Right cardiac atrium (tissue), 5 donors: ENCODE results near the gene WDR31. TPM values are rescaled to one million over a fixed set of nuclear protein-coding genes. Genes with fewer than 3 reads are reported as not detected.
"Not testable (repeated sequence)": the region's sequence is repeated elsewhere in the genome, so short reads cannot be mapped to it uniquely, and the experiment has no call there.

Source experiments
- ATAC-seq, 2 donors: fragments of 200-7000 bp; cut with Tn5 transposase; one replicate each; pipeline versions ENCODE4 v1.8.0 to v1.9.1; 2020; ENCODE audit warnings: moderate library complexity in 2 of 2, mild to moderate bottlenecking in 1 of 2
- DNase-seq, 3 donors: peaks; one replicate each; pipeline ENCODE4 v3.0.0-alpha.2; 2020
- H3K27ac ChIP-seq: one replicate; pipeline ENCODE4 v1.5.1; 2013; ENCODE audit warnings: mild to moderate bottlenecking, low read length, control low read depth, moderate library complexity
- H3K27me3 ChIP-seq: one replicate; pipeline ENCODE4 v1.6.1; 2013; ENCODE audit not compliant: control insufficient read depth, insufficient read depth
- H3K4me1 ChIP-seq: one replicate; pipeline ENCODE4 v1.6.1; 2013; ENCODE audit warnings: low read length; ENCODE audit not compliant: control insufficient read depth, insufficient read depth
- H3K4me3 ChIP-seq: one replicate; pipeline ENCODE4 v1.5.1; 2013; ENCODE audit warnings: low read length, control low read depth
- H3K9me3 ChIP-seq: one replicate; pipeline ENCODE4 v1.6.1; 2013; ENCODE audit warnings: low read length; ENCODE audit not compliant: control insufficient read depth
- WGBS: extraction: QIAGEN DNeasy Blood & Tissue Kit; methylation state at CpG from one replicate; pipeline ENCODE4 v1.1.7; 2013; 5-methylcytosine and 5-hydroxymethylcytosine counted together
- intact Hi-C, 4 donors: fragments of 100-400 bp; cut with DNase I; formaldehyde crosslinking; loops; one replicate each; pipeline versions ENCODE4 v1.11.0 to v1.14.0; 2022 to 2023
- polyA plus RNA-seq: library from polyadenylated mRNA; stranded (reverse); fragments of 200-250 nt; gene quantifications from one replicate; pipeline ENCODE4 v1.2.3, GENCODE V29; 2013
- total RNA-seq, 4 donors: library from RNA; stranded (reverse); fragmentation: NEBNext Ultra II Directional; extraction: Animal tissue kit (Norgen Biotek cat#: 25700); gene quantifications; one replicate each; pipeline ENCODE4 v1.2.1, GENCODE V29; 2021
- donor health status: healthy with polysubstance abuse.
- donor health status: DM: no; HTN: yes; CAD: no.
- donor health status: DM: no; HTN: no; CAD: no.
- donor health status: DM: no; HTN: yes; CAD: no; lungs with severe emphysema.
- donor health status: DM: yes; HTN: yes; CAD: no.

WDR31 gene
- total and polyA plus RNA-seq, 5 donors: 5.4 to 10.1 (median 7.5) TPM

DNA sequence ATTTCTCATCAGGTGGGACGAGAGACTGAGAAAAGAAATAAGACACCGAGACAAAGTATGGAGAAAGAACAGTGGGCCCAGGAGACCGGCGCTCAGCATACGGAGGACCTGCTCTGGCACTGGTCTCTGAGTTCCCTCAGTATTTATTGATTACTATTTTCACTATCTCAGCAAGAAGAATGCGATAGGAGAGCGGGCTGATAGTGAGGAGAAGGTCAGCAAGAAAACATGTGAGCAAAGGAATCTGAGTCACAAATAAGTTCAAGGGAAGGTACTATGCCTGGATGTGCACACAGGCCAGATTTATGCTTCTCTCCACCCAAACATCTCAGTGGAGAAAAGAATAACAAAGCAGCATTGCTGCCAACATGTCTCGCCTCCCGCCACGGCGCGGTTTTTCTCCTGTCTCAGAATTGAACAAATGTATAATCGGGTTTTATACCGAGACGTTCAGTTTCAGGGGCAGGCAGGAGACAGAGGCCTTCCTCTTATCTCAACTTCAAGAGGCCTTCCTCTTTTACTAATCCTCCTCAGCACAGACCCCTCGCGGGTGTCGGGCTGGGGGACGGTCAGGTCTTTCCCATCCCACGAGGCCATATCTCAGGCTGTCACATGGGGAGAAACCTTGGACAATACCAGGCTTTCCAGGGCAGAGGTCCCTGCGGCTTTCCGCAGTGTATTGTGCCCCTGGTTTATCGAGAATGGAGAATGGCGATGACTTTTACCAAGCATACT lies 39.2 kb upstream of the WDR31 start:
- 55% methylated on average over 24 of the region's 24 CpGs for WGBS
- H3K4me3 ChIP-seq, H3K27ac ChIP-seq, intact Hi-C loops, H3K27me3 ChIP-seq, ATAC-seq, DNase-seq, H3K4me1 ChIP-seq, H3K9me3 ChIP-seq: not testable (repeated sequence)

DNA sequence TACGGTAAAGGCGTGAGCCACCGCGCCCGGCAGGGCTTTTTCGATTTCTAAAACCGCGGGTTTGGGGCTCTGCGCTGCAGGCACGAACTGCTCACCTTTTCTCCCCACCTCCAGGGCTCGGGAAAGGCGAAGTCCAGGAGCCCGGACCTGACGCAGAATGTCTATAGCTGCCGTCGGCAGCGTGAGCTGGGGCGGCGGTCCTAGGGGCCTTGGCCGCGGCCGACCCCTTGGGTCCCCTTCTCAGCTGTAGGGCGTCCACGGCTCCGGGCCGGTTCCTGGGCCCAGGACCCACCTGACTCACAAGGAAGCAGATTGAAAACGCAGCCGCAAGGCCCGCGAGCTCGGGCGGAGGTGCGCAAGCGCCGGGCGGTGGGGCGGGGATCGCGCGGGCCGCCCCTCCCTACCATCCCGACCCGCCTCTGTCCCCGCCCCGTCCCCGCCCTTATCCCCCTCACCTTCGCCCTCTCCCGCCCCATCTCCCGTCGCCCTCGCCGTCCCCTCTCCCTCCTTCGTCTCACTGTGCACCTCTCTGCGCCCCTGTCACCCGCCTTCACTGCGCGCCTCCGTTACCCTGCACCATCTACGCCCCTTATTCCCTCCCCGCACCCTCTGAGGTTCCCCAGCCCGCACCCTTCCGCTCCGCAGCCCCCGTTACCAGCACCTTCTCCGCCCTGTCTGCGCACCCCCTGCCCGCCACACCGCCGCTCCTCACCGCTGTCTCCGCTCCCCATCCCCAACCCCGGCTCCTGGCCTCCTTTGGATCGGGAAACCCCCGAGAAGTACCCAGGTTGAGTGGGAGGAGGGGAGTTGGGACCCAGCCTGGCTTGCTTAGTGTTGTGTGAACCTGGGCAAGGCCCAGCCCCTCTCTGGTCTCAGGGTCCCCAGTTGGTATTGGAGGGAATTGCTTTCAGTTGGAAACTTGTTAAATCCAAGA lies 36.8 kb upstream of the WDR31 start, which contains the start of gene HDHD3:
HDHD3 (minus strand) TSS at position 353 of the 934 bp plus-strand sequence. CDS start 2,632 bp downstream, outside the sequence.
- peaks cover 2% of the 10 kb centered on the region for H3K4me1 ChIP-seq
- ATAC-seq (peak; percentile 91 to 96), DNase-seq (peak; percentile 80 to 89 (median 82))
- H3K4me3 ChIP-seq: peak within 1 kb of the TSS; percentile 58
- H3K27me3 ChIP-seq: no peaks in the 10 kb centered on the region
- H3K27ac ChIP-seq: peak within 1 kb of the TSS; percentile 10
- intact Hi-C loops: no loop called here
- 2% methylated on average over 74 of the region's 74 CpGs for WGBS
- no peaks in the 10 kb centered on the region for H3K9me3 ChIP-seq

DNA sequence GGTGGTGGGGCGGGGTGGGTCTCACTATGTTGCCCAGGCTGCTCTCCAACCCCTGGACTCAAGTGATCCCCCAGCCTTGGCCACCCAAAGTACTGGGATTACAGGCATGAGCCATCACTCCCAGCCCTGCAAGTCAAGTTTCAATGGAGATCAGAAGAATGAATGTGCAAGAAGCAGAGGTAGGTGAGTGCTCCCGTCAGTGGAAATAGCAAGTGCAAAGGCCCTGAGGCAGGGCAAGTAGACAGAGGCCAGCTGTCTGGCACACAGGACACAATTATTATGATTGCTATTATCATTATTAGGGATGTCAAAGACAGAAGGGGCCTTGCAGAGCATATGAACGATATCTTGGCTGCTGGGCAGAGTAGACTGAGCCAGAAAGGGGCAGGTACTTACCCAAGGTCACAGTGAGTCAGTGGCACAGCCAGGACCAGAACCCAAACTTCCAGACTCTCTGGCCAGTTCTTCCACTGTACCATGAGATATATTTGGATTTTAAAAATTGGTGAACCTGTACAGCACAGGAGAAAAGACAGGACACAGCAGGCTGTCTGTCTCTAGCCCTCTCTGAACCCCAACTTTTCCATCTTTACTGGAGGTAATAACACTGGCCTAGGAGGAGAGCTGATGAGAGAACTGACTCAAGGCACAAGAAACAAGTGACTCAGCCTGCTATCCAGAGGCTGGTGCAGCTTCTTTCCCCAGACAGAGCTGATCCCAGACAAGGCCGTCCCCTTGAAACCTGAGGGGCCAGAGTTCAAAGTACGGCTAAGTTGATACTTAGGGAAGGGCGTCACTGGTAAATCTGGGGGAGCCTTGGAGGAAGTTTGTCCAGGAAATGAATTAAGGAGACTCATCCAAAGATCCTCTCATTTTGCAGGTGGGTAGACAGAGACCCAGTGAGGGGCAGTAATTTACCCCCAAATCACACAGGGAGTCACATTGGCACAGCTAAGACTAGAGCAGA lies 35.3 kb upstream of the WDR31 start:
- Histone ChIP-seq H3K4me3 (no peak overlapping the region), H3K9me3 (no peaks in the 10 kb centered on the region), H3K27me3 (no peaks in the 10 kb centered on the region), H3K27ac (no peak overlapping the region), H3K4me1 (peaks cover 2% of the 10 kb centered on the region)
- 90% methylated on average over 6 of the region's 6 CpGs for WGBS
- DNase-seq (no peak), ATAC-seq (no peak)
- intact Hi-C loops: no loop called here

DNA sequence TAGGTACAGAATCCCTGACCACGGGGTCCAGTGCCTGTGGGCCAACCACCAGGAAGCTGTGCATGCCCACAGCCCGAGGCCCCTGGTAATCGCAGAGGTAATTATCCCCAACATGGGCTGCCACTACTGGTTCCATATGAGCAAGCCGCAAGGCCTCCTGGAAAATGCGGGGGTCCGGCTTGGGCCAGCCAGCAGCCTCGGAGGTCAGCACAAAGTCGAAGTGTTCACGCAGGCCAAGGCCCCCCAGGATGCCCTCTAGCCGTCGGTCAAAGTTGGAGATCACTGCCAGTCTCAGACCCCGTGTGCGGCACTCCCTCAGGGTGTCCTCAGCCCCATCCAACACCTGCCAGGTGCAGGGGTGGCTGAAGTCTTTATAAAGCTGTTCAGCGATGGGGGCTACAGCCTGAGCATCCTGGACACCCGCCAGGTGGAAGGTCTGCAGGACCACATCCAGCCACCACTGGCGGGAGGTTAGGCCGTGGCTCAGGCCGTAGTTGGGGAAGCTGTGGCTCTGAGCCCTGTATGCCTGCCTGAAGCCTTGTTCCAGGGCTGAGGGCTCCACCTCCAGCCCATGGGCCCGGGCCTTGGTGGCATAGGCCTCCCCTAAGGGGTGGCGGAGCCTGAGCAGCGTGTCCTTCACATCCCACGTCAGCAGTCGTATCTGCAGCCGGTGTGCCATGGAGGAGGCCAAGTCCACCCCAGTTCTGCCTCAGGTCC lies 33.8 kb upstream of the WDR31 start:
- ATAC-seq (peak in 1 of 2 donors; percentile 5), DNase-seq (no peak)
- no peak overlapping the region for H3K4me3 ChIP-seq
- H3K9me3 ChIP-seq: no peaks in the 10 kb centered on the region
- intact Hi-C loops: no loop called here
- H3K27me3 ChIP-seq: no peaks in the 10 kb centered on the region
- H3K4me1 ChIP-seq: peaks cover 2% of the 10 kb centered on the region
- WGBS: 90% methylated on average over 24 of the region's 24 CpGs
- no peak overlapping the region for H3K27ac ChIP-seq

DNA sequence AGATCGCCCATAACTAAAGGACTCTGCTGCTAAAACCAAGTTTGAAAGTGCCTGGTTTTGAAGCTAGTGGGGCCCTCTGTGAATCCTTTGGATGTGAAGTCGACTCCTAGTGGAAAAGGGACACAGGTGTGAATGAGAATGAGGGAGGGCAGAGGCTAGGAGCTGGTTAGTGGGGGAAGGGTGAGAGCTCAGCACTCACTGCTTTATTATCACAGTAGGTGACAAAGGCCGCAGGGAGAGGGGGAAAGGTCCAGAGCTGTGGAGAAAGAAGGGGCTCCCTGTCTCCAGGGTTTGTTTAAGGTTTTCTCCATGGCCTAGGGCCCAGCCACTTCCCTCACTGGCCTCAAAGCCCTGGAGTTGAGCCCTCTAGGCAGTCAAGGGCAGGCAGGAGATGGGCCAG lies 33.2 kb upstream of the WDR31 start:
- 59% methylated on average over 3 of the region's 3 CpGs for WGBS
- Histone ChIP-seq H3K4me1 (peaks cover 2% of the 10 kb centered on the region), H3K27ac (no peak overlapping the region), H3K4me3 (no peak overlapping the region), H3K9me3 (no peaks in the 10 kb centered on the region), H3K27me3 (no peaks in the 10 kb centered on the region)
- ATAC-seq: no peak
- intact Hi-C loops: no loop called here
- DNase-seq: no peak

DNA sequence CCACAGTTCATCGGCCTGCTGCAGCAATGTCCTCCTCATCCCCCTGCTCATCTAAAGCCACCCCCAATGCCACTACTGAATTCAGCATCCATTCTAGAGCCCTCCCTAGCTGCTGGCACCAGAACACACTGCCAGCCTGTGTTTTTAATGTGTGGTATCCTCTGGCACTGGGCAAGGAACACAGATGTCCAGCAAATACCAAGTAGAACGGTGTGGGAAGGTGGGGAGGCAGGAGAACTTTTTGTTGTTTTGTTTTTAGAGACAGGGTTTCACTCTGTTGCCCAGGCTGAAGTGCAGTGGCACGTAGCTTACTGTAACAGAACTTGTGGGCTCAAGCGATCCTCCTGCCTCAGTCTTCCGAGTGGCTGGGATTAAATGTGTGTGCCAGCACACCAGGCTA lies 32.0 kb upstream of the WDR31 start:
- Histone ChIP-seq H3K9me3 (no peaks in the 10 kb centered on the region), H3K4me3 (no peak overlapping the region), H3K27ac (no peak overlapping the region), H3K27me3 (no peaks in the 10 kb centered on the region), H3K4me1 (peaks cover 2% of the 10 kb centered on the region)
- intact Hi-C loops: no loop called here
- ATAC-seq (no peak), DNase-seq (no peak)
- 87% methylated on average over 5 of the region's 5 CpGs for WGBS

DNA sequence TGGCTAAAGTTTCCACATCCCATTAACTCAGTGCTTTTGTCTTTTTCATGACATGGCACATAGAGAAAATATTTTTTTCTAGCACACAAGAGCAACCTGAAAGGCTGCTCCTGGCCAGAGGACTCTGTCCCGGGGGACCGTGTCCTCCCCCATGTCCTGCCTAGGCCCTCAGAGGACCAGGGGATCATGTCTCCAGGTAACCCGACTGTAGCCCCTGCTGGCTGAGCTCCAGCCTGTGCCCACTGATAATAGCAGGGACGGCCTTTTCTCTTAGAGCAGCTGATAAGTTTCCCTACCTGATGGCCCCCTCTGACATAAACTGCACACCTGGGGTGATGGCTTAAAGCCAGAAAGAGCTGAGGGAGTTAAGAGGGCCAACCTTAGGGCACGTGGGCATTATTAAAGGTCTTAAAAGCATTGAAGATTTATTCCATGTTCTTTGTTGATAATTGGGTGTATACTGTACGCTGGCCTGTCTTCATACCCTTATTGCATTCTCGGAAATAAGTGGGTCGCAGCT lies 30.8 kb upstream of the WDR31 start:
- intact Hi-C loops: no loop called here
- DNase-seq: no peak
- no peak for ATAC-seq
- 77% methylated on average over 8 of the region's 8 CpGs for WGBS
- H3K4me3 ChIP-seq: no peak overlapping the region
- no peaks in the 10 kb centered on the region for H3K27me3 ChIP-seq
- no peak overlapping the region for H3K27ac ChIP-seq
- H3K9me3 ChIP-seq: no peaks in the 10 kb centered on the region
- peaks cover 2% of the 10 kb centered on the region for H3K4me1 ChIP-seq

DNA sequence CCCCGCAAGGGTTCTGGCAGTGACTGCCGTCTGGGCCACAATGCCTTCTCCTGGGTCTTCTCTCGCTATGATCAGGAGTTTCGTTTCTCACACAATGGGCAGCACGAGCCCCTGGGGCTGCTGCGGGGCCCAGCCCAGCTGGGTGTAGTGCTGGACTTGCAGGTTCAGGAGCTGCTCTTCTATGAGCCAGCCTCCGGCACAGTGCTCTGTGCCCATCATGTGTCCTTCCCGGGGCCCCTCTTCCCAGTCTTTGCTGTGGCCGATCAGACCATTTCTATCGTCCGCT lies 29.7 kb upstream of the WDR31 start:
- H3K27me3 ChIP-seq: no peaks in the 10 kb centered on the region
- no peak overlapping the region for H3K27ac ChIP-seq
- no peak overlapping the region for H3K4me3 ChIP-seq
- DNase-seq (no peak), ATAC-seq (peak in 1 of 2 donors; percentile 9)
- intact Hi-C loops: no loop called here
- WGBS: 79% methylated on average over 11 of the region's 11 CpGs
- H3K4me1 ChIP-seq: no peaks in the 10 kb centered on the region
- no peaks in the 10 kb centered on the region for H3K9me3 ChIP-seq

DNA sequence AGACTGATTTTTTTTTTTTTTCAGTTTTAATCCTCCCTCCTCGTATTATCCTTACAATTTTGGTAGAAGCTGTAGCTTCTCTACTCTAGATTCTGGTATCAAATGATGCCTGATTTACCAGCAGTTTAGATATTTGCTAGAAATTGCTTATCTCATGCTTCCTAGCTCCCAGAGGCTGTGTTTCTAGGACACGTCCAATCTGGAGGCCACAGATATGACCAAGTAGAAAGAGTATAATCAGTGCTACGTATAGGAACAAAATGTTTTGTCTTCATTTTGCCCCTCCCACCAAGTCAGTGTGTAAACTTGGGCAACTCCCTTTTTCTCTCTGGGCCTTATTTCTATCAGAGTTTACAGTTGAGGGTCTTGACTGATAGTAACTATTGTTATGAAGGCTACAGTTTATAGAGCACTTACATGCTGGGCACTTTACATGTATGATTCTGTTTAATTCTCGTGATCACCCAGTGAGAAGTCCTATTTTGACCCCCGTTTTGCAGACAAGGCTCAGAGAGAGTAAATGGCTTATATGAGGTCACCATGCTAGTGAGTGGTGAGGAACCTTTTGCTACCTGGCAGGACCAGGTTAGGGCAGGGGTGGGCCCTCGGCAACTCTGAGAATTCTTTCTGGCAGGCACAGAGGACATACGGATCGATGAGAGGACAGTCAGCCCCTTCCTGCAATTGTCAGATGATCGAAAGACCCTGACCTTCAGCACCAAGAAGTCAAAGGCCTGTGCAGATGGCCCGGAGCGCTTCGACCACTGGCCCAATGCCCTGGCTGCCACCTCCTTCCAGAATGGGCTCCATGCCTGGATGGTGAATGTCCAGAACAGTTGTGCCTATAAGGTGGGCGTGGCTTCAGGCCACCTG lies 29.1 kb upstream of the WDR31 start:
- DNase-seq: peak in 1 of 3 donors; percentile 59

More for the DNA sequence above, 29.1 kb upstream of the WDR31 start:
- ATAC-seq: peak; percentile 34 to 44
- H3K4me3 ChIP-seq: no peak overlapping the region
- H3K27me3 ChIP-seq: no peaks in the 10 kb centered on the region
- H3K4me1 ChIP-seq: no peaks in the 10 kb centered on the region
- 66% methylated on average over 13 of the region's 13 CpGs for WGBS
- H3K9me3 ChIP-seq: no peaks in the 10 kb centered on the region
- no peak overlapping the region for H3K27ac ChIP-seq
- intact Hi-C loops: no loop called here
